CD4-positive, alpha-beta T cell treated with Interleukin-17A for 4 hours (primary cell): ENCODE data around the gene PDE6B.
"Not testable (repeated sequence)": the region's sequence is repeated elsewhere in the genome, so short reads cannot be mapped to it uniquely, and the experiment has no call there.

Experiments used
- DNase-seq: peaks from one replicate; pipeline ENCODE4 v3.0.0-alpha.2; 2020; ENCODE audit warnings: mixed read lengths

The PDE6B gene

GRCh38 chr4:687048-687970, 61.9 kb downstream of the PDE6B start:
- no peak for DNase-seq

GRCh38 chr4:687971-688853, 62.8 kb downstream of the PDE6B start:
- DNase-seq: no peak

DNA sequence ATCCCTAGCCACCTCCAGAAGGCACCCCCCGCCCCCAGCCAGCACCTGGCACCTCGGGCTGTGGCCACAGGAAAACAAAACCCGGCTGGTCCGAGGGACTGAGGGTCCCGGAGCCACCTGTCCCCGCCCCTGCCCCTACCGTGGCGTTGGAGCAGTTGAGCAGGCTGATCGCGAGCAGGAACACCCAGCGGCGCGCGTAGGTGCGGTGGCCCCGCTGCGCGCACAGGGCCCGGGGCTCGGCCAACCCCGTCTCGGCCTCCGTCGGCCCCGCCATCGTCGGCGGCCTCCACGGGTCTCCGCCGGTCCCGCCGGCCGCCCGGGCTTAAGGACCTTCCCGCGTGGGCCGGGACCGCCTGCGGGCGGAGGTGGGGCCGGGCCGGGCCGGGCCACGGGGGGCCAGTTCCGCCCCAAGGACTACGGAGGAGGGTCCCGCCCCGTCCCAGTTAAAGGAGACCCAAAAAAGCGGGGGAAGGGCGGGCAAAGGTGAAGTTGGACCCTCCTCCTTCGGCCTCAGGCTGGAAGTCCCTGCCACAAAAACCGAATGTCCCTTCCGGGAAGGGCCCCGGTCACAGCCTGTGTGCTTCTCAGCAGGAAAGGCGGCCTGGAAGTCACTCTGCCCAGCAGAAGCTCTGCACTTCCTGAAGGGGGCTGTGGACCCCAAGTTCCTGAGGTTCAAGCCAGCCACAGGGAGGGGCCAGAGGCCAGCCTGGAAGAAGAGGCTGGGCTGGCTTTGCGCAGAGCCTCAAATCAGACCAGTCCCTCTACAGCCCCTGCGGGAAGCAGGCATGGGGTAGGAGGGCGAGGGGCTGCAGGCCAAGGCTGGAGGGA, 63.7 kb downstream of the PDE6B start, which contains the start of gene SLC49A3:
SLC49A3 (minus strand) TSS at position 298 of the 828 bp plus-strand sequence; CDS start at position 274, 24 bp downstream.
- no peak for DNase-seq

GRCh38 chr4:689723-690122, 64.3 kb downstream of the PDE6B start:
- DNase-seq: no peak

GRCh38 chr4:692771-693554, 67.6 kb downstream of the PDE6B start:
- DNase-seq: no peak

DNA sequence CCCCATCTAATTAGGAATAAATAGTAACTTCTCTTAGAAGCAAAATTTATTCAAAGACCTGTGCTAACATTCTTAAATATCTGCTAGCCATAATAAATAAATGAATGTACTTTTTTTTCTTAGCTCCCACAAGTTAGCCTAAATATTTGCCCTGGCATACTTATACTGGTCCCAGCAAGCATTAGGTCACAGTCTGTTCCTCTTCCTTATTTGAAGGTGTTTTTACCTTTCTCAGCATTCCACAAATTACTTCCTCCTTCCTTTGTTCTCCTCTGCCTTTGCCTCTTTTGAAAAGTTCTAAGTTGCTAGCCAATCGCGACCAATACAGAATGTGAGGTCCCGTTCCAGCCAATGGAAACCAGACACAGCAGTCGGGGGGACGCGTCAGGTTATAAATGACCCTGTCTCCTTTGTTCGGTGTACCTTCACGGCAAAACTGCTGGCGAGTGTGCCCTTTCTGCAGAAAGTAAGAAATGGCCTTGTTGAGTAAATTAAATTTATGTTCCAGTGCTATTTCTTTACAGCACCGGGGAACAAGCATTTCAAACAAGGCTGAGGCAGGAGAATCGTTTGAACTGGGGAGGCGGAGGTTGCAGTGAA, 69.1 kb downstream of the PDE6B start:
- DNase-seq: not testable (repeated sequence)

GRCh38 chr4:699816-700580, 74.6 kb downstream of the PDE6B start:
- DNase-seq: no peak

DNA sequence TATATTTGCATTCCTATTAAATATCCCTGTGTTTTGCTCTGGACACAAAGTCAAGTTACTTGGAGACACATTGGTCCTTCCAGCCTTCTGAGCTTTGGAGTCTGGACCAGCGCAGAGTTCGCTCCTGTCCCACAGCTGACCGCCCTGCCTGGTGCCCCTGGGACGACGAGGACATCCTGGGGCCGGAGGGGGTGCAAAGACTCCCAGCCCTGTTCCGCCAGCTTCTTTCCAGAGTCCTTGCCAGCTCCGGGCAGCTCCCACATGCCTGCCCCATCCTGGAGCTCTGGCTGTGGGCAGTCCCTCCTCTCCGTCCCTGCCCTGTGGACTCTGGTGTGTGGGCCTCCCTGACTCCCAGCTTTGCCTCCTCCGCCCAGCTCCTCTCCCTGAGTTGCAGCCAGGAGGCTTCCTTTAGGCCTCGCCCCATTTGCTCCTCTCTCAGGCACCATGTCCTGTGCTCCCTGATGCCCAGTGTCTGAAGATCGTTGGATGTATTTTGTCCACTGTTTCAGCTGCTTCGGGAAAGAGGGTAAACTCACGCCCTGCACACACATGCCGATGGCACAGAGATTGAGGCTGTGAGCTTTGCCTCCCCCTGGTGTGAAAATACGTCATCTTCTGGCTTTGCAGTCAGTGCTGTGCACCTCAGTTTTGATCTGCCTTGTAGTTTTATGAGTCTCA, 75.4 kb downstream of the PDE6B start:
- no peak for DNase-seq

GRCh38 chr4:702618-703048, 77.3 kb downstream of the PDE6B start:
- DNase-seq: no peak

GRCh38 chr4:703336-704197, 78.2 kb downstream of the PDE6B start:
- no peak for DNase-seq

- no peak for DNase-seq
Measured at GRCh38 chr4:704198-704891, 79.0 kb downstream of the PDE6B start.

DNA sequence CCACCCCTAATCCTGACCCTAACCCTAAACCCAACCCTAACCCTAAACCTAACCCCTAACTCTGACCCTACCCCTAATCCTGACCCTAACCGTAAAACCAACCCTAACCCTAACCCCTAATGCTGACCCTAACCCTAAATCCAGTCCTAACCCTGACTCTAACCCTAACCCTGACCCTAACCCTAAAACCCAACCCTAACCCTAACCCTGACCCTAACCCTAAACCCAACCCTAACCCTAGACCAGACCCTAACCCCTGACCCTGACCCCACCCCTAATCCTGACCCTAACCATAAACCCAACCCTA, 79.6 kb downstream of the PDE6B start:
- no peak for DNase-seq

- peak; percentile 98 for DNase-seq
Measured at GRCh38 chr4:705278-706082, 80.1 kb downstream of the PDE6B start, which contains the start of gene PCGF3. Gene PCGF3, plus strand, starts transcription at chr4:705832. Its CDS starts 27,849 bp downstream, at chr4:733681.

DNA sequence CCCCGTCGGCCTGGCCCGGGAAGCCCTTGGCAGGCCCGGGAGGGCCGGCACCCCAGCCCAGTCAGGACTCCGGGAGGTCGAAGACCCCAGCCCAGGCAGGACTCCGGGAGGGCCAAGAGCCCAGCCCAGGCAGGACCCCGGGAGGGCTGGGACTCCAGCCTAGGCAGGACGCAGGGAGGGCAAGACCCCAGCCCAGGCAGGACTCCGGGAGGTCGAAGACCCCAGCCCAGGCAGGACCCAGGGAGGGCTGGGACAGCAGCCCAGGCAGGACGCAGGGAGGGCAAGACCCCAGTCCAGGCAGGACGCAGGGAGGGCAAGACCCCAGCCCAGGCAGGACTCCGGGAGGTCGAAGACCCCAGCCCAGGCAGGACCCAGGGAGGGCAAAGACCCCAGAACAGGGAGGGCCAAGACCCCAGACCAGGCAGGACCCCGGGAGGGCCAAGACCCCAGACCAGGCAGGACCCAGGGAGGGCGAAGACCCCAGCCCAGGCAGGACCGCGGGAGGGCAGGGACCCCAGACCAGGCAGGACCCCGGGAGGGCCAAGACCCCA, 80.8 kb downstream of the PDE6B start:
- not testable (repeated sequence) for DNase-seq

- DNase-seq: no peak
Measured at GRCh38 chr4:706834-707598, 81.6 kb downstream of the PDE6B start.

DNA sequence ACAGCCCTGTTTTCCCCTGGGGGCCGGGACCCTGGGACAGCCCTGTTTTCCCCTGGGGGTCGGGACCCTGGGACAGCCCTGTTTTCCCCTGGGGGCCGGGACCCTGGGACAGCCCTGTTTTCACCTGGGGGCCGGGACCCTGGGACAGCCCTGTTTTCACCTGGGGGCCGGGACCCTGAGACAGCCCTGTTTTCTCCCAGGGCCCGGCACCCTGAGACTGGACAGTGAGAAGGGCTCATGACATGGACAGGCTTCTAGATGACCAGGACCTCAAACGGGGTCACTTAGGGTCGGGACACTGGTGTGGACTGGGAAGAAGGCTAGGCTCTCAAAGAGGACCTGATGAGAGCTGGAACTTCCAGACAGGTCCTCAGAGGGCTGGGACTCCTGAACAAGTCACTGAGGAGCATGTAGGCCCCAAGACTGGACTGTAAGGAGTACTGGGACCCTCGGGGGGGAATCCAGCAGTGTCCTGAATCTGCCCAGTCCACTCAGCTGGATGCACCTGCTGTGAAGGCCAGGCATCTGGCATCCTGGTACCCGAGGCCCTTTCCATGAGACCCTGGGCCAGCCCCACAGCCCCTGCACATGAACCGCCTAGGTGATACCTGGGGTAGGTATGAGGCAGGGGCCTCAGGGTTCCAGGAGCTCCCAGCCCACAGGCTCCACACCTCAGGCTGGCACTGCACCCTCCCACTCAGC, 82.7 kb downstream of the PDE6B start:
- no peak for DNase-seq
